D721Med (cell line): ENCODE measurements around the gene NUDT14.

ENCODE experiments used
- DNase-seq: peaks from one replicate; pipeline ENCODE4 v3.0.0; 2011; ENCODE audit warnings: low spot score; ENCODE audit not compliant: insufficient read length
- FAIRE-seq: peaks from 2 replicates; lab custom pipeline; 2011; peaks lifted over from hg19 to GRCh38; lab: Jason Lieb, UNC
- CTCF ChIP-seq: IDR thresholded peaks from 2 replicates; pipeline ENCODE4 v1.5.1; 2012; ENCODE audit warnings: mild to moderate bottlenecking, control low read depth; ENCODE audit not compliant: insufficient read depth; ENCODE audit errors: missing control alignments

NUDT14 gene

DNA sequence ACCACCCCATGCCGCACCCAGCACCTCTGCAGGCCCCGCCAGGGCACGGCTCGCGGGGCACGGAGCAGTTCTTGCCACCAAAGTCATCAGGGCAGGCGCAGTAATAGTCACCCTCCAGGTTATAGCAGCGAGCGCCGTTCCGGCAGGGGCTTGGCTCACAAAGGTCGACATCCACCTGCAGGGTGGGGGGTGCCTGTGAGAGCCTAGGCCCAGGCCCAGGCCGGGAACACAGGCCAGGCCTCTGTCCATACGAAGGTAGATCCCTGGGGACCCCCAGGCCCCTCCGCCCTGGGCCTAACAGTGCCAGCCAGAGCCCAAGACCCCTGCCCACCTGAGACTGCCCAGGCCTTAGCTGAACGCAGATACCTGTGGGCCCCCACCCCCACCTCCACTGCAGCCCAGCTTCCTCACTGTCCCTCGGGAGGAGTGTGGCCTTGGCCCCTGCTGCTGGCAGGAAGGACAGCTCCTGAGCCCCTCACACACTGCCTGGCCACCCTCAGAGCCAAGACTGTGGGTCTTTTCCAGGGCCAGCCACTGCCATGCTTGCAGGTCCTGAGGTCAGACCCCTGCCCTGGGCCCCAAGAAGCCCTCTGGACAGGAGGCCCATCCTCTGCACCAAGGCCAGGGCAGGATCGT, 31.8 kb downstream of the NUDT14 start:
- FAIRE-seq (no peak), DNase-seq (no peak)
- TF ChIP-seq CTCF = no peak

DNA sequence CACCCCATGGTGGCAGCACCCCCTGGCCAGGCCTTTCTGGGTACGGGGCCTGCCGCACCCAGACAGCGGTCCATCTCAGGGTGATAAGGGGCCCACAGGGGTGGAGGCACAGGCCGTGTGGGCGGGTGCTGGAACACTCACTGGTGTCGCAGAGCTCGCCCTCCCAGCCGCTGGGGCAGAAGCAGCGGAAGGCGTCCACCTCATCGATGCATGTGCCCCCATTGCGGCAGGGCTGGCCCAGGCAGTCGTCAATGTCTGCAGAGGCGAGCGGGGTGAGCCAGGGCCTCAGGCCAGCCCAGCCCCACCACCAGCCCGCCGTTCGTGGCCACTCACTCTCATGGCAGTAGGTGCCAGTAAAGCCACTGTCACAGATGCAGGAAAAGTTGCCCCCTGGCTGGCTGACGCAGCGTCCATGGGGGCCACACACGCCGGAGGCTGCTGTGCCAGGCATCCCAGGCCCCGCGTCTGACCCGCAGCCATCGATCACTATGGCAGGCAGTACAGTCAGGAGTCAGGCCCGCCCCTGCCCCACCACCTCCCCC, 32.4 kb downstream of the NUDT14 start:
- TF ChIP-seq CTCF = no peak
- FAIRE-seq (no peak), DNase-seq (no peak)

DNA sequence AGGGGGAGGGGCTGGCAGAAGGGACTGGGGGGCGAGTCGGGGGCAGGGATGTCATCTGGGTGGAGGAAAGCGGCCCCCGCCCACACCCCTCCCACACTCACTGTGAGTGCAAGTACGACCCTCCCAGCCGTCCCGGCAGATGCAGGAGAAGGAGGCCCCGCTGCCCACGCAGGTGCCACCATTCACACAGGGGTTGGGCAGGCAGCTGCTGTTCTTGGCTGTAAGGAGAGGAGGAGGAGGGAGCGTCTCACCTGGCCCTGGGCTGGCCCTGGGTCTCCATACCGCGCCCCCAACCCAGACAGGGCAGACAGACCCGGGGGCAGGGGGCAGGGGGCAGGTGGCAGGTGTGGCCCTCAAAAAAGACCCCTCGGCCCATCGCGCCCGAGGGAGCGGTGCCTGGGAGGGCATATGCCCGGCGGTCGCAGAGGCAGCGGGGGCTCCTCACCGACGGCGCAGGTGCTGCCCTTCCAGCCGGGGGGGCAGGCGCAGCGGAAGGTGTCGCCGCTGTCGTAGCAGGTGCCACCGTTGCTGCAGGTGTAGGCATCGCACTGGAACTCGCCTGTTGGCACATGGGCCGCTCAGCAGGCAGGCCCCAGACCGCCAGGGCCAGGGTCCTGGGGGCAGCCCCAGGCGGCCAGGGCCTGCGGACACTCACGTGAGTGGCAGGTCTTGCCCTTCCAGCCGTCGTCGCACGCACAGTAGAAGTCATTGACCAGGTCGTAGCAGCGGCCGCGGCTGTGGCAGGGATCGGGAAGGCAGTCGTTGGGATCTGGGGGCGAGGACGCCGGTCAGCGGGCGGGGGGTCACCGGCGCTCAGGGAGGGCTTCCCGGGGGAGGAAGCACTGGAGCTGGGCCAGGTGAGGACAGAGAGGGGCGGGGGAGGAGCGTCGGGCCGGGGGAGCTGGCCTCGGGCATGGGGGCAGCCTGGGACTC, 33.2 kb downstream of the NUDT14 start:
- TF ChIP-seq CTCF = no peak
- no peak for FAIRE-seq

DNA sequence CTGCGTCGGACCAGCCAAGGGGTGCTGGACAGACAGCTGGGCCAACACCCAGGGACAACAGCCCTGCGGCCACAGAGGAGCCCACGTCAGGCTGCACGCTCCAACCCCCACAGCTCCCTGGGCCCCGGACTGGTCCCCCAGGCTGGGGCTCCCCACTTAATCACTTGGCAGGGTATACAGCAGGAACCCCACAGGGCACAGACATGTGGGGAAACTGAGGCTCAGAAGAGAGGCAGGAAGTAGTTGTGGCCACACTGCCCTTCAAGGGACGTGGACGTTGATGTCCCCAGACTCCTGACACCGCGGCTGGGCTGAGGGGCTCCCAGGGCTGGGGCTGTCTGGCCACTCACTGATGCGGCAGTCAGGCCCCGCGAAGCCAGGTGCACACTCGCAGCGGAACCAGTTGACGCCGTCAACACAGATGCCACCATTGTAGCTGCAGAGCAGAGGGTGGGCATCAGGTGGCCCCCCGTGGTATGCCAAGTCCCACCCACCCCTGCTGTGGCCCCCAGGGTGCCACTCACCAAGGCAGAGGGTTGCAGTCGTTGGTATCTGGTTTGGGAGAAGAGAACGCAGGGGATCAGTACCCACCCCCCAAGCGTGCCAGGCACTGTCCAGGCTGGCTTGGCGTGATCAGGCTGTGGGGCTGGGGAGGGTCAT, 34.0 kb downstream of the NUDT14 start:
- DNase-seq (no peak), FAIRE-seq (no peak)
- no peak for TF ChIP-seq CTCF

More for the DNA sequence above, 33.2 kb downstream of the NUDT14 start:
- DNase-seq = no peak

DNA sequence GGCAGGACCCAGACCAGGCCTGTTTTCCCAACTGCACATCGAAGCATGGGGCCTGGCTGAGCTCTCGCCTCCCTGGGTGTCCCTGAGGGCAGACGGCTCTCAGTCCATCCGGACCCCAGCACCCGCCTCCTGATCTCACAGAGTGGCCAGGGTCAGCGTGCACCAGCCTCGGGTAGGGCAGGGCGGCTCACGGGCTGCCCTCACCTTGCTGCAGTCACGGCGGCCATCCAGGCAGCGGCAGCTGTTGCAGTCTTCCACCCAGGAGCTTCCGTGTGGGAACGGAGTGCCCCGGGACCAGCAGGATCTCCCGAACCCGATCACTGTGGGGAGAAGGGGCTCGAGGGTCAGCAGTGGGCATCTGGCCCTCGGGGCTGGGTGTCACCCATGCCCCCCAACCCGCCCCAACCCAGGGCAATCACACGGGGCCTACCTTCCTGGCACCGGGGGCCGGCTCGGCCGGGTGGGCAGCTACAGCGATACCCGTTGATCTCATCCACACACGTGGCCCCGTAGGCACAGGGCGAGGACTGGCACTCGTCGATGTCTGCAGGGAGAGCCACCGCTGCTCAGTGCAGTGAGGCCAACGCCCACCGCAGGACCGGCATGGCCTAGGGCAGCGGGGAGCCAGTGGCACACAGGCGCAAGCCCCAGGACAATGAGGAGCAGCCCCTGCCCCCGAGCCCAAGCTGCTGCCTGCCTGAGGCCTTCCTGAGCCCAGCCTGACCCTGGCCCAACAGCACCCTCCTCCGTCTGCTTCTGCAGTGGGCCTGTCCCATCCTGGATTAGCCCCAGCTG, 34.7 kb downstream of the NUDT14 start:
- FAIRE-seq (no peak), DNase-seq (no peak)
- TF ChIP-seq CTCF = no peak

DNA sequence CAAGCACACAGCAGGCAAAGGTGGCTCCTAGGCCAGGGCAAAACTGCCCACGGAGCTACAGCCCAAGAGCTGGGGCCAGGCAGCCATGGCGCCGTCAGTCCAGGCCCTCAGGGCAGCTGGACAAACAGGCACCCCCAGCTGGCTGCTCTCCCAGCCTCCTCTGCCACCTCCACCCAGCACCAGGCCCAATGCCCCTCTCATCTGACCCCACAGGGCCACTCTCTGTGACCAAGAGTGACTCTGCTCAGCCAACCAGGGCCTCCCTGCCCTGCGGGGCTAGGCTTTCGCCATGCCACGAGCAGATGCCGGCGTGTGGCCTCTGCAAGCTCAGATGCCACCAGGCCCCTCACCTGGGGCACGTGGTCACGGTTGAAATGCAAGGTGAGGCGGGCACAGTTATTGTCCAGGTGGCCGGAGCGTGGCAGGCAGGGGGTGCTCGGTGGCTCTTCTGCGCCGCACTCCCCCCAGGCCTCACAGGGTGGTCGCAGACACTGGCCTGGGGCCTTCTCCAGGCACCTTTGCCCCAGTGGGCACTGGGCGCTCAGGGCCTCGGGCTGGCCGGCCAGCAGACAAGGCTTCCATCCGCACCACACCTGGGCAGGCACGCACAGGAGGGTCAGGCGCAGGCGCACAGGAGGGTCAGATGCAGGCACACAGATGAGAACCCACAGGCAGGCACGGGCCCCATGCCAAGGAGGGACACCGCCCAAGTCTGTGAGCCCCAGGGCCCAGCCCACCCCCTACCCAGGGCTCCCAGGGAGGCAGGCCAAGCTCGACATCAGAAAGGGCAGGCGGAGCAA, 35.5 kb downstream of the NUDT14 start:
- FAIRE-seq (no peak), DNase-seq (no peak)
- TF ChIP-seq CTCF = no peak
